Lower leg skin (tissue), 3 donors: Measurements from ENCODE around the gene GSK3A.

Source experiments
- POLR2A ChIP-seq, 2 donors: fragments of 450-650 bp; IDR thresholded peaks; one replicate each; pipeline ENCODE4 v1.6.1; 2016 to 2017; ENCODE audit warnings: antibody characterized with exemption in 2 of 2, mild to moderate bottlenecking in 1 of 2, moderate library complexity in 1 of 2
- TF ChIP-seq, protein P1 (sequence below), 3 donors: fragments of 450-650 bp; IDR thresholded peaks; one replicate each; pipeline ENCODE4 v1.5.1; 2016; ENCODE audit warnings: antibody characterized with exemption in 3 of 3, mild to moderate bottlenecking in 3 of 3, moderate library complexity in 2 of 3

DNA sequence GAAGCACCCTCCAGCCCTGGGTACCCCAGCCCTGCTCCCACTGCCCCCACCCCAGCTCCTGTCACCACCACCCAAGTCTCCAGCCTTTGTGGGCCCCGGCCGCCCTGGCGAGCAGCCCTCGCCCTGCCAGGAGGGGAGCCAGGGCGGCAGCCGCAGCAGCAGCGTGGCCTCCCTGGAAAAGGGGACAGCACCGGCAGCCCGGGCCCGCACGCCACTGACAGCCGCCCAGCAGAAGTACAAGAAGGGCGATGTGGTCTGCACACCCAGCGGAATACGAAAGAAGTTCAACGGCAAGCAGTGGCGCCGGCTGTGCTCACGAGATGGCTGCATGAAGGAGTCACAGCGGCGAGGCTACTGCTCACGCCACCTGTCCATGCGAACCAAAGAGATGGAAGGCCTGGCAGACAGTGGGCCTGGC lies 30.6 kb upstream of the GSK3A start:
- TF ChIP-seq, protein P1, sequence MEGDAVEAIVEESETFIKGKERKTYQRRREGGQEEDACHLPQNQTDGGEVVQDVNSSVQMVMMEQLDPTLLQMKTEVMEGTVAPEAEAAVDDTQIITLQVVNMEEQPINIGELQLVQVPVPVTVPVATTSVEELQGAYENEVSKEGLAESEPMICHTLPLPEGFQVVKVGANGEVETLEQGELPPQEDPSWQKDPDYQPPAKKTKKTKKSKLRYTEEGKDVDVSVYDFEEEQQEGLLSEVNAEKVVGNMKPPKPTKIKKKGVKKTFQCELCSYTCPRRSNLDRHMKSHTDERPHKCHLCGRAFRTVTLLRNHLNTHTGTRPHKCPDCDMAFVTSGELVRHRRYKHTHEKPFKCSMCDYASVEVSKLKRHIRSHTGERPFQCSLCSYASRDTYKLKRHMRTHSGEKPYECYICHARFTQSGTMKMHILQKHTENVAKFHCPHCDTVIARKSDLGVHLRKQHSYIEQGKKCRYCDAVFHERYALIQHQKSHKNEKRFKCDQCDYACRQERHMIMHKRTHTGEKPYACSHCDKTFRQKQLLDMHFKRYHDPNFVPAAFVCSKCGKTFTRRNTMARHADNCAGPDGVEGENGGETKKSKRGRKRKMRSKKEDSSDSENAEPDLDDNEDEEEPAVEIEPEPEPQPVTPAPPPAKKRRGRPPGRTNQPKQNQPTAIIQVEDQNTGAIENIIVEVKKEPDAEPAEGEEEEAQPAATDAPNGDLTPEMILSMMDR (IDR thresholded peaks at IDR 0.05), result no peak
- no peak for TF ChIP-seq POLR2A (IDR thresholded peaks at IDR 0.05)
